Chondrocyte (in vitro differentiated cells): ENCODE results near the gene PILRB. TPM values are rescaled to one million over a fixed set of nuclear protein-coding genes. Genes with fewer than 3 reads are reported as not detected.
"Not testable (repeated sequence)": the region's sequence is repeated elsewhere in the genome, so short reads cannot be mapped to it uniquely, and the experiment has no call there.

Experiments
- DNase-seq: peaks from one replicate; pipeline ENCODE4 v3.0.0; 2021; ENCODE audit warnings: mixed read lengths, low spot score
- H3K27ac Mint-ChIP-seq: one replicate; pipeline ENCODE4 v1.8.0; 2021; ENCODE audit warnings: mild to moderate bottlenecking, moderate library complexity, mixed read lengths; ENCODE audit not compliant: unreplicated experiment
- H3K27me3 Mint-ChIP-seq: 2 replicates; pipeline ENCODE4 v1.8.0; 2021; ENCODE audit warnings: low read depth, mixed read lengths
- H3K36me3 Mint-ChIP-seq: 2 replicates; pipeline ENCODE4 v1.8.0; 2021; ENCODE audit warnings: low read depth, mixed read lengths
- H3K4me1 Mint-ChIP-seq: 2 replicates; pipeline ENCODE4 v1.8.0; 2021; ENCODE audit warnings: low read depth, mild to moderate bottlenecking, mixed read lengths
- H3K4me3 Mint-ChIP-seq: one replicate; pipeline ENCODE4 v1.8.0; 2021; ENCODE audit warnings: mild to moderate bottlenecking, moderate library complexity, mixed read lengths; ENCODE audit not compliant: unreplicated experiment
- H3K9me3 Mint-ChIP-seq: 2 replicates; pipeline ENCODE4 v1.8.0; 2021; ENCODE audit warnings: low read depth, mixed read lengths
- CTCF ChIP-seq: fragments of 200-600 bp; sonication (generic); IDR thresholded peaks from 2 replicates; pipeline ENCODE4 v1.5.0; 2021; ENCODE audit warnings: antibody characterized with exemption, mild to moderate bottlenecking, moderate library complexity
- total RNA-seq: library from RNA; stranded (reverse); gene quantifications from 3 replicates; pipeline ENCODE4 v1.2.1, GENCODE V29; 2021

Gene PILRB
- total RNA-seq, 1 donor from 2014 or later, result 20.3 TPM

GRCh38 chr7:100372694-100373093 is 14.8 kb downstream of the PILRB start:
- peak; percentile 63 for DNase-seq
- H3K4me1 Mint-ChIP-seq, result no peaks in the 10 kb centered on the region
- TF ChIP-seq CTCF, result no peak
- no peak overlapping the region for H3K27ac Mint-ChIP-seq
- no peaks in the 10 kb centered on the region for H3K27me3 Mint-ChIP-seq
- H3K9me3 Mint-ChIP-seq, result no peaks in the 10 kb centered on the region
- no peaks in the 10 kb centered on the region for H3K36me3 Mint-ChIP-seq
- no peak overlapping the region for H3K4me3 Mint-ChIP-seq

- H3K27me3 Mint-ChIP-seq, result no peaks in the 10 kb centered on the region
- no peaks in the 10 kb centered on the region for H3K9me3 Mint-ChIP-seq
- DNase-seq, result peak; percentile 68
- H3K4me1 Mint-ChIP-seq, result no peaks in the 10 kb centered on the region
- no peak for TF ChIP-seq CTCF
- no peak within 1 kb of the TSS for H3K4me3 Mint-ChIP-seq
- no peak within 1 kb of the TSS for H3K27ac Mint-ChIP-seq
- H3K36me3 Mint-ChIP-seq, result no peaks in the 10 kb centered on the region
Measured at GRCh38 chr7:100373261-100373831, 15.4 kb downstream of the PILRB start, which contains the start of gene PILRA. Gene PILRA, plus strand, starts transcription at chr7:100373487. Its CDS starts 170 bp downstream, at chr7:100373657.

- H3K36me3 Mint-ChIP-seq, H3K4me1 Mint-ChIP-seq, H3K27ac Mint-ChIP-seq, H3K27me3 Mint-ChIP-seq, H3K4me3 Mint-ChIP-seq, H3K9me3 Mint-ChIP-seq: not testable (repeated sequence)
- peak; percentile 25 for TF ChIP-seq CTCF
- DNase-seq, result peak; percentile 24
Measured at GRCh38 chr7:100373870-100374598, 16.1 kb downstream of the PILRB start.

GRCh38 chr7:100374601-100375000 is 16.7 kb downstream of the PILRB start:
- H3K4me3 Mint-ChIP-seq, result no peak overlapping the region
- H3K27me3 Mint-ChIP-seq, result no peaks in the 10 kb centered on the region
- H3K4me1 Mint-ChIP-seq, result no peaks in the 10 kb centered on the region
- H3K9me3 Mint-ChIP-seq, result no peaks in the 10 kb centered on the region
- no peak for TF ChIP-seq CTCF
- H3K36me3 Mint-ChIP-seq, result no peaks in the 10 kb centered on the region
- H3K27ac Mint-ChIP-seq, result no peak overlapping the region
- peak; percentile 60 for DNase-seq

GRCh38 chr7:100376066-100376465 is 18.1 kb downstream of the PILRB start:
- DNase-seq, result no peak
- no peaks in the 10 kb centered on the region for H3K9me3 Mint-ChIP-seq
- H3K36me3 Mint-ChIP-seq, result no peaks in the 10 kb centered on the region
- TF ChIP-seq CTCF, result no peak
- no peak overlapping the region for H3K27ac Mint-ChIP-seq
- no peaks in the 10 kb centered on the region for H3K27me3 Mint-ChIP-seq
- H3K4me3 Mint-ChIP-seq, result no peak overlapping the region
- no peaks in the 10 kb centered on the region for H3K4me1 Mint-ChIP-seq
